ENCODE data around the gene CPLX1.

DNA sequence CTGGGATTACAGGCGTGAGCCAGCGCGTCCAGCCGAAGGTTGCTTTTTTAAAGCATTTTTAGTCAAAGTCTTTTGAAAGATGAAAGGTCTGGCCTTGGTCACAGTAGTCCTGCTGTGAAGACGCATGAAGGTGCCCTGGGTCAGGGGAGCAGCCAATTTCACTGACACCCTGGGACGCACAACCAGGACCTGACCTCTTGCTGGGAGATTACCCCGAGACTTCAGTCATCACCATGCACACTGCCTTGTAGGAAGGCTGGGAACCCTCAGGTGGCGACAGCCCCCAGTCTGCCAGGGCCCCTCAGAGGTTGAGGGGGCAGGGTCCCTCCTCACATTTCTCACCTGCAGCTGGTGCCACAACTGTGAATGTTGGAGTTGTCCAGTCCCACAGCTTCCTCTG is 53.2 kb downstream of the CPLX1 start:
- TF ChIP-seq, protein P1, sequence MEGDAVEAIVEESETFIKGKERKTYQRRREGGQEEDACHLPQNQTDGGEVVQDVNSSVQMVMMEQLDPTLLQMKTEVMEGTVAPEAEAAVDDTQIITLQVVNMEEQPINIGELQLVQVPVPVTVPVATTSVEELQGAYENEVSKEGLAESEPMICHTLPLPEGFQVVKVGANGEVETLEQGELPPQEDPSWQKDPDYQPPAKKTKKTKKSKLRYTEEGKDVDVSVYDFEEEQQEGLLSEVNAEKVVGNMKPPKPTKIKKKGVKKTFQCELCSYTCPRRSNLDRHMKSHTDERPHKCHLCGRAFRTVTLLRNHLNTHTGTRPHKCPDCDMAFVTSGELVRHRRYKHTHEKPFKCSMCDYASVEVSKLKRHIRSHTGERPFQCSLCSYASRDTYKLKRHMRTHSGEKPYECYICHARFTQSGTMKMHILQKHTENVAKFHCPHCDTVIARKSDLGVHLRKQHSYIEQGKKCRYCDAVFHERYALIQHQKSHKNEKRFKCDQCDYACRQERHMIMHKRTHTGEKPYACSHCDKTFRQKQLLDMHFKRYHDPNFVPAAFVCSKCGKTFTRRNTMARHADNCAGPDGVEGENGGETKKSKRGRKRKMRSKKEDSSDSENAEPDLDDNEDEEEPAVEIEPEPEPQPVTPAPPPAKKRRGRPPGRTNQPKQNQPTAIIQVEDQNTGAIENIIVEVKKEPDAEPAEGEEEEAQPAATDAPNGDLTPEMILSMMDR (conservative IDR thresholded peaks at IDR 0.05 in 1 of 2, IDR thresholded peaks at IDR 0.05 in 1 of 2; ENCODE audit: low read depth in 1 of 2, low read length in 2 of 2), result no peak
- TF ChIP-seq EZH2 (IDR thresholded peaks at IDR 0.05; ENCODE audit: low read length, missing control alignments), result no peak
